ENCODE measurements around the gene SGPP2. TPM values are rescaled to one million over a fixed set of nuclear protein-coding genes. Genes with fewer than 3 reads are reported as not detected.

Gene SGPP2
- polyA plus RNA-seq, 3 donors: not detected

DNA sequence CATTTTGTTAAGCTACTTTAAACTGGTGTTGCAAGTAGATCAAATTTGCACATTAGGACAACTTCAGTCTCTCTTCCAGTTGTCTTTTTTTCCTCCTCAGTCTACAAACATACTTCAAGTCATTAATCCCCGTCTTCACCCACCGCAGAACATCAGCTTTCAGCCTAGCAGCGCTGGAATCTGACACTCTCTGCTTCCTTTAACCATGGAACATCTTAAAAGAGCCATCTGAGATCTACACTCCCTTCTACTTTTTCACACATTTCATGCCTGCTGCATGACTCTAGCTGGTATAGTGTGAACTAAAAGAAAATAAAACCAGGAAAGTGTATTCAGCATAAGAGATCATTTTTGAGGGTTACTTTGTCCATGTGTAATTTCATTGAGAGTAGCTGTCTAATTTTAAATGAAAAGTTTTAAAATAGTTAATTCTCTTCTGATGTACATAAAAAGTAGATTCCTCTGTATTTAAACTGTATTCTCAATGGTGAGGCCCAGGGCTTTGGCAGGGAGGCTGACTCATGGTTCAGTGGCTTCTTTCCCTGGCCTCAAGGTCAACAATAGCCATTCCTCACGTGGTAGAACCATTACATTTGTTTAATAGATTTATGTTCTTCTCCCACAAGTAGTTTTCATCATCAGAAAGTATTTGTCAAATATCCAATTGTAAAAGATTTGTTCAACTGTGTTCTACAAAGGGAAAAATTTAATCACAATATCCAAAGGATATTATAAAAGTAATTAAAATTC is 16.5 kb downstream of the SGPP2 start:
- WGBS (ENCODE audit: insufficient coverage): 100% methylated on average over 2 of the region's 4 CpGs
- Mint-ChIP-seq H3K36me3 (no peaks in the 10 kb centered on the region), H3K27ac (peak overlapping the region in 1 of 7 donors; percentile 36)

DNA sequence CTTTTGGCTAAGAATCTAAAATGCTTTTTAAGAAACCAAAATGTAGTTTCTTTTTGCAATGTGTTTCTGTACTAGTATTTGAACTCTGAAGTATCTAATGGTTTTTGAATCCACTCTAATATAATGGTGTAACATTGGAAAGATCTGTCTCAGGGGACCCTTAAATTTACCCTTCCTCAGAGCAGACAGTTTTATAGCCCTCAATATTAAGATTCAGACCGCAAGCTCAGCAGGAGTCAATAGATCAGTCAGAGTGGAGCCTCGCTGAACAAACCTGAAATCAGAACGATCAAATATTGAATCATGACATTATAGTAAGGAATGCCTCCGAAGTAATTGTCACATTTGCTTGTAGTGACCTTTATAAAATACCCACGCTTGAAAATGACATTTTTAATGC is 18.3 kb downstream of the SGPP2 start:
- Histone ChIP-seq H3K27me3 (ENCODE audit: control insufficient read depth in 2 of 2, insufficient read depth in 2 of 2, low read length in 2 of 2) (no peaks in the 10 kb centered on the region), H3K4me3 (replicated peaks in 1 of 3; ENCODE audit: low read depth in 2 of 3, low read length in 3 of 3) (no peak overlapping the region), H3K4me1 (ENCODE audit: control insufficient read depth in 1 of 2, insufficient read depth in 2 of 2, low read length in 2 of 2) (peaks cover 10 to 11% of the 10 kb centered on the region in 2 donors), H2AFZ (ENCODE audit: insufficient read depth, low read depth, low read length, poor library complexity, severe bottlenecking) (no peak overlapping the region), H3K36me3 (replicated peaks in 1 of 2; ENCODE audit: control insufficient read depth in 1 of 2, insufficient read depth in 2 of 2, low read length in 2 of 2) (no peaks in the 10 kb centered on the region), H3K9me3 (replicated peaks in 1 of 2; ENCODE audit: control insufficient read depth in 1 of 2, insufficient read depth in 1 of 2, low read length in 2 of 2) (no peaks in the 10 kb centered on the region), H4K20me1 (ENCODE audit: insufficient read depth, low read length) (no peaks in the 10 kb centered on the region), H3K79me2 (ENCODE audit: insufficient read depth, low read length) (no peaks in the 10 kb centered on the region), H3K27ac (ENCODE audit: low read depth in 1 of 2, low read length in 2 of 2) (no peak overlapping the region), H3K4me2 (replicated peaks; ENCODE audit: extremely low read depth, low read length, poor library complexity, severe bottlenecking) (no peak overlapping the region), H3K9ac (ENCODE audit: insufficient read depth, low read length, poor library complexity, severe bottlenecking) (no peak overlapping the region)
- Mint-ChIP-seq H3K36me3 (no peaks in the 10 kb centered on the region), H3K27me3 (ENCODE audit: low read depth in 3 of 3) (peaks cover 0 to 3% (median 0%) of the 10 kb centered on the region in 3 donors), H3K4me3 (no peak overlapping the region), H3K9me3 (peaks cover 0 to 4% (median 0%) of the 10 kb centered on the region in 7 donors), H3K27ac (no peak overlapping the region), H3K4me1 (peaks cover 15% of the 10 kb centered on the region)
- TF ChIP-seq, protein P1, sequence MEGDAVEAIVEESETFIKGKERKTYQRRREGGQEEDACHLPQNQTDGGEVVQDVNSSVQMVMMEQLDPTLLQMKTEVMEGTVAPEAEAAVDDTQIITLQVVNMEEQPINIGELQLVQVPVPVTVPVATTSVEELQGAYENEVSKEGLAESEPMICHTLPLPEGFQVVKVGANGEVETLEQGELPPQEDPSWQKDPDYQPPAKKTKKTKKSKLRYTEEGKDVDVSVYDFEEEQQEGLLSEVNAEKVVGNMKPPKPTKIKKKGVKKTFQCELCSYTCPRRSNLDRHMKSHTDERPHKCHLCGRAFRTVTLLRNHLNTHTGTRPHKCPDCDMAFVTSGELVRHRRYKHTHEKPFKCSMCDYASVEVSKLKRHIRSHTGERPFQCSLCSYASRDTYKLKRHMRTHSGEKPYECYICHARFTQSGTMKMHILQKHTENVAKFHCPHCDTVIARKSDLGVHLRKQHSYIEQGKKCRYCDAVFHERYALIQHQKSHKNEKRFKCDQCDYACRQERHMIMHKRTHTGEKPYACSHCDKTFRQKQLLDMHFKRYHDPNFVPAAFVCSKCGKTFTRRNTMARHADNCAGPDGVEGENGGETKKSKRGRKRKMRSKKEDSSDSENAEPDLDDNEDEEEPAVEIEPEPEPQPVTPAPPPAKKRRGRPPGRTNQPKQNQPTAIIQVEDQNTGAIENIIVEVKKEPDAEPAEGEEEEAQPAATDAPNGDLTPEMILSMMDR (IDR thresholded peaks at IDR 0.05): no peak
- intact Hi-C loops (cut with micrococcal nuclease): no loop called here
- WGBS (ENCODE audit: insufficient coverage): no CpG with 5 or more reads among the region's 5 CpGs
- no peak for DNase-seq

More for the DNA sequence above, 16.5 kb downstream of the SGPP2 start:
- H3K4me1 Mint-ChIP-seq: peaks cover 5% of the 10 kb centered on the region
- Histone ChIP-seq H3K9ac (ENCODE audit: insufficient read depth, low read length, poor library complexity, severe bottlenecking) (no peak overlapping the region), H3K4me1 (ENCODE audit: control insufficient read depth in 1 of 2, insufficient read depth in 2 of 2, low read length in 2 of 2) (no peaks in the 10 kb centered on the region), H4K20me1 (ENCODE audit: insufficient read depth, low read length) (no peaks in the 10 kb centered on the region), H3K4me3 (replicated peaks in 1 of 3; ENCODE audit: low read depth in 2 of 3, low read length in 3 of 3) (no peak overlapping the region), H3K9me3 (replicated peaks in 1 of 2; ENCODE audit: control insufficient read depth in 1 of 2, insufficient read depth in 1 of 2, low read length in 2 of 2) (no peaks in the 10 kb centered on the region), H3K27ac (ENCODE audit: low read depth in 1 of 2, low read length in 2 of 2) (no peak overlapping the region), H3K27me3 (ENCODE audit: control insufficient read depth in 2 of 2, insufficient read depth in 2 of 2, low read length in 2 of 2) (no peaks in the 10 kb centered on the region), H2AFZ (ENCODE audit: insufficient read depth, low read depth, low read length, poor library complexity, severe bottlenecking) (no peak overlapping the region), H3K4me2 (replicated peaks; ENCODE audit: extremely low read depth, low read length, poor library complexity, severe bottlenecking) (no peak overlapping the region), H3K79me2 (ENCODE audit: insufficient read depth, low read length) (no peaks in the 10 kb centered on the region), H3K36me3 (replicated peaks in 1 of 2; ENCODE audit: control insufficient read depth in 1 of 2, insufficient read depth in 2 of 2, low read length in 2 of 2) (no peaks in the 10 kb centered on the region)
- H3K9me3 Mint-ChIP-seq: peaks cover 0 to 8% (median 3%) of the 10 kb centered on the region in 7 donors
- no peak for DNase-seq
- peaks cover 0 to 5% (median 2%) of the 10 kb centered on the region in 3 donors for H3K27me3 Mint-ChIP-seq (ENCODE audit: low read depth in 3 of 3)
- no peak overlapping the region for H3K4me3 Mint-ChIP-seq
- TF ChIP-seq, protein P1 (IDR thresholded peaks at IDR 0.05): no peak
- intact Hi-C loops (cut with micrococcal nuclease): no loop called here
